ENCODE results near the gene MYO7A.

DNA sequence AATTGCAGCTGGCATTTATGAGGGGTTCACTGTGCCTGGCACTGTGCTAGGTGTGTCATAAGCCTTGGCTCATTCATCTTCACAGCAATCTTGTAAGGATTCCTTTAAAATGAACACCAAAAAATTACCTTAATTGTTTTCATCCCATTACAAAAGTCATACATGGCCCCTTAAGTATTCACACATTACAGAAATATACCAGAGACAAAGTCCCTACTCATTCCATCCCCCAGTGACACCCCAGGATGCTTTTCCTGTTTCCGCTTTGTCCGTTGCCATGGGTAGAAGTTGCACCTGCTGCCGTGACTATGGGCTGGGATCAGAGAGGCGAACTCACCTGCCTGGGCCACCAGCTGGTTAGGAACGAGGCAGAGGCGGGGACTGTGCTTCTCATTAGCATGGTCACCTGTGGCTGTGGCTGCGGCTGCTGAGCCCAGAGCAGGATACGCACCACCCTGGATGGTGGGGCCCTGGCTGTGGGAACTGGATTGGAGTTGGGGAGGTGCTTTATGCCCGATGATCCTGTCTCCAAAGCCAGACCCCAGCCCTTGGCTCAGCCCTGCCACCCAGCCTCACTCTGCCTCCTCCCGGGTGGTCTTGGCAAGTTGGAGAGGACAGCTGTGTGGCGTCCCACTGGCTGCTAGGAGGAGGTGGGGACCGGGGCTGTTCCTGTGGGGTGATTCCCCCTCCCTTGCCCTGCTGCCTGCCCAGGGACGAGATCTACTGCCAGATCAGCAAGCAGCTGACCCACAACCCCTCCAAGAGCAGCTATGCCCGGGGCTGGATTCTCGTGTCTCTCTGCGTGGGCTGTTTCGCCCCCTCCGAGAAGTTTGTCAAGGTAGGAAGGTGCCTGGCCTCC is 60.8 kb downstream of the MYO7A start:
- TF ChIP-seq GATA2 (IDR thresholded peaks at IDR 0.05; ENCODE audit: low read depth, low read length) (no peak), GATA3 (IDR thresholded peaks at IDR 0.05; ENCODE audit: low read depth, low read length) (no peak)
